WTC11 (cell line): ENCODE measurements around the gene EIF4G3. TPM values are rescaled to one million over a fixed set of nuclear protein-coding genes. Genes with fewer than 3 reads are reported as not detected.

Experiments
- ATAC-seq: fragments of 200-7000 bp; cut with Tn5 transposase; 2 replicates; pipeline ENCODE4 v1.10.0; 2021; ENCODE audit warnings: mild to moderate bottlenecking, moderate library complexity
- CTCF ChIA-PET: fragments of 300-600 bp; sonication (Branson Sonifier 250); formaldehyde crosslinking; loops from one replicate; lab custom pipeline; 2021; ENCODE audit warnings: antibody characterized with exemption; lab: Charles Lee
- POLR2A ChIA-PET: fragments of 350-600 bp; sonication (Branson Sonifier 250); formaldehyde crosslinking; loops from one replicate; lab custom pipeline; 2021; ENCODE audit warnings: antibody characterized with exemption; lab: Charles Lee
- DNase-seq: peaks from one replicate; pipeline ENCODE4 v3.0.0; 2021; ENCODE audit warnings: low spot score
- H3K27ac Mint-ChIP-seq: 2 replicates; pipeline ENCODE4 v1.8.0; 2021; ENCODE audit warnings: mixed read lengths
- H3K27me3 Mint-ChIP-seq: 2 replicates; pipeline ENCODE4 v1.8.0; 2021; ENCODE audit warnings: low read depth, mild to moderate bottlenecking, moderate library complexity, mixed read lengths
- H3K36me3 Mint-ChIP-seq: 2 replicates; pipeline ENCODE4 v1.8.0; 2021; ENCODE audit warnings: mixed read lengths
- H3K4me1 Mint-ChIP-seq: 2 replicates; pipeline ENCODE4 v1.8.0; 2022; ENCODE audit warnings: mixed read lengths
- H3K4me3 Mint-ChIP-seq: 2 replicates; pipeline ENCODE4 v1.8.0; 2021; ENCODE audit warnings: mild to moderate bottlenecking, moderate library complexity, mixed read lengths
- H3K9me3 Mint-ChIP-seq: 2 replicates; pipeline ENCODE4 v1.8.0; 2021; ENCODE audit warnings: mixed read lengths
- ATF1 ChIP-seq: sonication (generic); formaldehyde crosslinking; IDR thresholded peaks from 2 replicates; pipeline ENCODE4 v1.8.1; 2023; ENCODE audit warnings: mild to moderate bottlenecking, moderate library complexity, missing genetic modification reagents
- EMX1 ChIP-seq: fragments of 250-450 bp; sonication (Bioruptor Pico); IDR thresholded peaks from 2 replicates; pipeline ENCODE4 v1.8.0; 2021; ENCODE audit warnings: mild to moderate bottlenecking
- FOXJ3 ChIP-seq: sonication (generic); formaldehyde crosslinking; IDR thresholded peaks from 2 replicates; pipeline ENCODE4 v1.9.0; 2021; ENCODE audit warnings: missing genetic modification reagents, mild to moderate bottlenecking, borderline replicate concordance
- GRHL2 ChIP-seq: fragments of 250-450 bp; sonication (Bioruptor Pico); IDR thresholded peaks from 2 replicates; pipeline ENCODE4 v1.8.0; 2022; ENCODE audit warnings: mild to moderate bottlenecking, moderate library complexity; ENCODE audit not compliant: insufficient replicate concordance, severe bottlenecking
- GTF2I ChIP-seq: fragments of 250-450 bp; sonication (Bioruptor Pico); conservative IDR thresholded peaks from 2 replicates; pipeline ENCODE4 v1.4.0; 2021; ENCODE audit warnings: mild to moderate bottlenecking
- MXD4 ChIP-seq: fragments of 250-450 bp; sonication (Bioruptor Pico); IDR thresholded peaks from 2 replicates; pipeline ENCODE4 v1.8.0; 2021; ENCODE audit warnings: mild to moderate bottlenecking, moderate library complexity, borderline replicate concordance
- NFATC4 ChIP-seq: fragments of 250-450 bp; sonication (Bioruptor Pico); IDR thresholded peaks from 2 replicates; pipeline ENCODE4 v1.9.0; 2021; ENCODE audit warnings: mild to moderate bottlenecking
- NFE2L1 ChIP-seq: sonication (generic); formaldehyde crosslinking; IDR thresholded peaks from 2 replicates; pipeline ENCODE4 v1.8.1; 2023; ENCODE audit warnings: missing genetic modification reagents
- NR2C2 ChIP-seq: sonication (generic); formaldehyde crosslinking; IDR thresholded peaks from 2 replicates; pipeline ENCODE4 v1.8.0; 2022; ENCODE audit warnings: mild to moderate bottlenecking, missing genetic modification reagents
- PRRX2 ChIP-seq: fragments of 250-450 bp; sonication (Bioruptor Pico); IDR thresholded peaks from 2 replicates; pipeline ENCODE4 v1.8.0; 2021; ENCODE audit warnings: mild to moderate bottlenecking
- SMAD4 ChIP-seq: sonication (generic); formaldehyde crosslinking; IDR thresholded peaks from 2 replicates; pipeline ENCODE4 v1.8.0; 2022; ENCODE audit warnings: mild to moderate bottlenecking, missing genetic modification reagents
- TP53 ChIP-seq: sonication (generic); formaldehyde crosslinking; IDR thresholded peaks from 2 replicates; pipeline ENCODE4 v1.8.1; 2023; ENCODE audit warnings: mild to moderate bottlenecking, missing genetic modification reagents
- ZNF138 ChIP-seq: sonication (generic); formaldehyde crosslinking; conservative IDR thresholded peaks from 2 replicates; pipeline ENCODE4 v1.8.1; 2022; ENCODE audit warnings: mild to moderate bottlenecking, moderate library complexity, missing genetic modification reagents
- ZNF232 ChIP-seq: sonication (generic); formaldehyde crosslinking; IDR thresholded peaks from 2 replicates; pipeline ENCODE4 v1.8.0; 2022; ENCODE audit warnings: mild to moderate bottlenecking, missing genetic modification reagents
- ZNF317 ChIP-seq: sonication (generic); formaldehyde crosslinking; IDR thresholded peaks from 2 replicates; pipeline ENCODE4 v1.8.1; 2023; ENCODE audit warnings: low read depth, mild to moderate bottlenecking, moderate library complexity, missing genetic modification reagents, borderline replicate concordance
- ZNF423 ChIP-seq: fragments of 250-450 bp; sonication (Bioruptor Pico); IDR thresholded peaks from 2 replicates; pipeline ENCODE4 v2.1.2; 2022; ENCODE audit warnings: mild to moderate bottlenecking, moderate library complexity
- total RNA-seq: library from RNA; stranded (reverse); gene quantifications from 3 replicates; pipeline ENCODE4 v1.2.3, GENCODE V29; 2021
- TF ChIP-seq, protein P1 (sequence below): fragments of 250-450 bp; sonication (Bioruptor Pico); IDR thresholded peaks from 2 replicates; pipeline ENCODE4 v1.9.0; 2021; ENCODE audit warnings: mild to moderate bottlenecking, borderline replicate concordance
- TF ChIP-seq, protein P2 (sequence below): sonication (generic); formaldehyde crosslinking; conservative IDR thresholded peaks from 2 replicates; pipeline ENCODE4 v1.8.1; 2022; ENCODE audit warnings: mild to moderate bottlenecking, missing genetic modification reagents
- TF ChIP-seq, protein P3 (sequence below): sonication (generic); formaldehyde crosslinking; IDR thresholded peaks from 2 replicates; pipeline ENCODE4 v1.8.1; 2022; ENCODE audit warnings: mild to moderate bottlenecking, moderate library complexity, missing genetic modification reagents
- TF ChIP-seq, protein P4 (sequence below): fragments of 250-450 bp; sonication (Bioruptor Pico); IDR thresholded peaks from 2 replicates; pipeline ENCODE4 v1.9.0; 2021; ENCODE audit warnings: mild to moderate bottlenecking
- TF ChIP-seq, protein P5 (sequence below): sonication (generic); formaldehyde crosslinking; IDR thresholded peaks from 2 replicates; pipeline ENCODE4 v1.8.0; 2023; ENCODE audit warnings: missing genetic modification reagents
- TF ChIP-seq, protein P6 (sequence below): sonication (generic); formaldehyde crosslinking; IDR thresholded peaks from 2 replicates; pipeline ENCODE4 v1.8.1; 2022; ENCODE audit warnings: mild to moderate bottlenecking, missing genetic modification reagents, moderate library complexity, borderline replicate concordance
- TF ChIP-seq, protein P7 (sequence below): fragments of 250-450 bp; sonication (Bioruptor Pico); IDR thresholded peaks from 2 replicates; pipeline ENCODE4 v1.9.0; 2021; ENCODE audit warnings: mild to moderate bottlenecking

Gene EIF4G3
- total RNA-seq, 1 experiment from 2014 or later: 77.7 TPM

DNA sequence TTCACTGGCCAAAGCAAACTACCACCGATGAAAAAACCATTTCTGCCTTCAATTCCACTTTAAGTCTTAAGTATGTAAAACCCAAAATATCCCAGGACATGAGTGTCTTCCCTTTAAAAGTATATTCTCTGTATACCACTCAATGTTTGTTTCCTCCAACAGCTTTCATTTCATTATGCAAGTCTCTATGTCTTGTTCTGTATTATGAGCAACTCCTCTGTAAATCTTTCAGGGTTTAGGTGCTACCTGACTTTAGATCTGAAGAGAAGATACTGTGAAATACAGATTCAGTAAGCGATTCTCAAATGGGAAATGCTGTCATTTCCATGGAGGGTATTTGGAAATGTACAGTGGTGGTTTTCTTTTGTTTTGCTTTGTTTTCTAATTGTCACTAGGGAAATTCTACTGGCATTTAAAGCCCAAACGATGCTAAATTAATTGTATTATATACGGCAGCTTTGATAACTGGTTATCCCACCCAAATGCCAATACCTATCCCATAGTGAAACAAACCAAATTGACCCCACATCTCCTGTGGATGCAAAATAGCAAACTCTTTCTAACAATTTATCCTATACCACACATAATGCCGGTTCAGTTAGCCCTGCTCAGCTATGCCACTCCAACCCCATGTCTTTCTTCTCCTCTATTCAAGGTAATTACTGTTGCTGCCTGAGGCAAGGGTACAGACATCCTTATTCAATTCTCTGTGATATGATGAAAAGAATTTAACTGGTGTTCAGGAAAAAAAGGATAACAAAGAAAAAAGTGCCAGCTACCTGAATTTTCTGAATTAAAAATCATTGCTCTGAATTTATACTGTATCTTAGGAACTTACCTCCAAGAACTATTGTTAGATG lies 182.8 kb downstream of the EIF4G3 start:
- Mint-ChIP-seq H3K27me3 (no peaks in the 10 kb centered on the region), H3K27ac (peak overlapping the region; percentile 1; the same call in 1 of the 2 replicates), H3K4me1 (peaks cover 27% of the 10 kb centered on the region), H3K36me3 (0 out of 2 replicates have a peak, but pooled peaks cover 4% of the 10 kb centered on the region)
- ChIA-PET CTCF (no interaction called here), POLR2A (interaction anchor here (0.7 kb wide), 1 partner anchor 196 kb away, joined by 6 read pairs; no protein-coding TSS in a partner anchor)
- ATAC-seq: no peak
- no peak for DNase-seq
- TF ChIP-seq NFATC4 (CRISPR knock-in tag) (no peak), EMX1 (CRISPR knock-in tag) (no peak), MXD4 (CRISPR knock-in tag) (no peak), FOXJ3 (CRISPR knock-in tag) (no peak), GTF2I (no peak), NFE2L1 (CRISPR knock-in tag) (no peak), ATF1 (CRISPR knock-in tag) (no peak), GRHL2 (CRISPR knock-in tag) (no peak), ZNF423 (CRISPR knock-in tag) (no peak), ZNF317 (no peak), ZNF138 (CRISPR knock-in tag) (no peak)
- TF ChIP-seq, protein P1, sequence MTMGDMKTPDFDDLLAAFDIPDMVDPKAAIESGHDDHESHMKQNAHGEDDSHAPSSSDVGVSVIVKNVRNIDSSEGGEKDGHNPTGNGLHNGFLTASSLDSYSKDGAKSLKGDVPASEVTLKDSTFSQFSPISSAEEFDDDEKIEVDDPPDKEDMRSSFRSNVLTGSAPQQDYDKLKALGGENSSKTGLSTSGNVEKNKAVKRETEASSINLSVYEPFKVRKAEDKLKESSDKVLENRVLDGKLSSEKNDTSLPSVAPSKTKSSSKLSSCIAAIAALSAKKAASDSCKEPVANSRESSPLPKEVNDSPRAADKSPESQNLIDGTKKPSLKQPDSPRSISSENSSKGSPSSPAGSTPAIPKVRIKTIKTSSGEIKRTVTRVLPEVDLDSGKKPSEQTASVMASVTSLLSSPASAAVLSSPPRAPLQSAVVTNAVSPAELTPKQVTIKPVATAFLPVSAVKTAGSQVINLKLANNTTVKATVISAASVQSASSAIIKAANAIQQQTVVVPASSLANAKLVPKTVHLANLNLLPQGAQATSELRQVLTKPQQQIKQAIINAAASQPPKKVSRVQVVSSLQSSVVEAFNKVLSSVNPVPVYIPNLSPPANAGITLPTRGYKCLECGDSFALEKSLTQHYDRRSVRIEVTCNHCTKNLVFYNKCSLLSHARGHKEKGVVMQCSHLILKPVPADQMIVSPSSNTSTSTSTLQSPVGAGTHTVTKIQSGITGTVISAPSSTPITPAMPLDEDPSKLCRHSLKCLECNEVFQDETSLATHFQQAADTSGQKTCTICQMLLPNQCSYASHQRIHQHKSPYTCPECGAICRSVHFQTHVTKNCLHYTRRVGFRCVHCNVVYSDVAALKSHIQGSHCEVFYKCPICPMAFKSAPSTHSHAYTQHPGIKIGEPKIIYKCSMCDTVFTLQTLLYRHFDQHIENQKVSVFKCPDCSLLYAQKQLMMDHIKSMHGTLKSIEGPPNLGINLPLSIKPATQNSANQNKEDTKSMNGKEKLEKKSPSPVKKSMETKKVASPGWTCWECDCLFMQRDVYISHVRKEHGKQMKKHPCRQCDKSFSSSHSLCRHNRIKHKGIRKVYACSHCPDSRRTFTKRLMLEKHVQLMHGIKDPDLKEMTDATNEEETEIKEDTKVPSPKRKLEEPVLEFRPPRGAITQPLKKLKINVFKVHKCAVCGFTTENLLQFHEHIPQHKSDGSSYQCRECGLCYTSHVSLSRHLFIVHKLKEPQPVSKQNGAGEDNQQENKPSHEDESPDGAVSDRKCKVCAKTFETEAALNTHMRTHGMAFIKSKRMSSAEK: no peak
- TF ChIP-seq, protein P2, sequence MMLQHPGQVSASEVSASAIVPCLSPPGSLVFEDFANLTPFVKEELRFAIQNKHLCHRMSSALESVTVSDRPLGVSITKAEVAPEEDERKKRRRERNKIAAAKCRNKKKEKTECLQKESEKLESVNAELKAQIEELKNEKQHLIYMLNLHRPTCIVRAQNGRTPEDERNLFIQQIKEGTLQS (CRISPR knock-in tag): no peak
- TF ChIP-seq, protein P3, sequence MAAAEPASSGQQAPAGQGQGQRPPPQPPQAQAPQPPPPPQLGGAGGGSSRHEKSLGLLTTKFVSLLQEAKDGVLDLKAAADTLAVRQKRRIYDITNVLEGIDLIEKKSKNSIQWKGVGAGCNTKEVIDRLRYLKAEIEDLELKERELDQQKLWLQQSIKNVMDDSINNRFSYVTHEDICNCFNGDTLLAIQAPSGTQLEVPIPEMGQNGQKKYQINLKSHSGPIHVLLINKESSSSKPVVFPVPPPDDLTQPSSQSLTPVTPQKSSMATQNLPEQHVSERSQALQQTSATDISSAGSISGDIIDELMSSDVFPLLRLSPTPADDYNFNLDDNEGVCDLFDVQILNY (CRISPR knock-in tag): no peak
- TF ChIP-seq, all 79 proteins: peak for 0
- Mint-ChIP-seq H3K4me3 (no peak overlapping the region), H3K9me3 (no peaks in the 10 kb centered on the region)

DNA sequence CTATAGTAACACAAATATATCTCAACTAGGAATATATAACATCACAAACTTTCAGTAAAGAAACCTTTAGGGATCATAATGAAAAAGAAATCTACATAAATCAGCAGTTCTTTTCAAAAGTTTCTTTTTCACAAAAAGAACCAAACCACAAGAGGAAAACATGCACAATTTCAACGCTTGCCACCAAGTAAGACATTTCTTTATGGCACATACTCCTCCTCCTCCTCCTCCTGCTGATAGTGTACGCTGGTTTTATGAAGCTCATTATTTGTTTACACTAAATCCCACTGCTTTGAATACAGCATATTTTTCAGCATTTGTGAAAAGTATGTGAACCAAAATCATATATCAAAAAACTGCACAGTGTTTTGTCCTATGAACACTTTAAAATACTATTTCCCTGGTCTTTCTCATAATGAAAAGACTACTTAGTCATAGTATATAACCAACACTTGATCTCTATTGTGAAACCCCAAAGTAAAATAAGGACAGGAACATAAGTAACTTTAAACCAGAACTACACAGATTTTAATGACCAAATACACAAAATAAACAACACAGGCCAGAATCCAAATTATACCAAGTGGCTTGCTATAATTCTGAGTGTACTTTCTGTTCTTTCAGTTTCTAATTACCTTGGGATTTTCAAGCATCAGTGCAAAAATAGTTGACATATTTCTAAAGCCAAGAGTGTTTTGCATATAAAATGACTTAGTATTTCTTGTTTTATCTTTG lies 184.2 kb downstream of the EIF4G3 start:
- Mint-ChIP-seq H3K4me1 (peaks cover 19% of the 10 kb centered on the region), H3K27me3 (no peaks in the 10 kb centered on the region), H3K4me3 (no peak overlapping the region), H3K36me3 (0 out of 2 replicates have a peak, but pooled peaks cover 4% of the 10 kb centered on the region), H3K27ac (peak overlapping the region; percentile 10; the same call in 1 of the 2 replicates), H3K9me3 (no peaks in the 10 kb centered on the region)
- ATAC-seq (no peak), DNase-seq (no peak)
- ChIA-PET CTCF (no interaction called here), POLR2A (no interaction called here)
- TF ChIP-seq SMAD4 (CRISPR knock-in tag): no peak
- TF ChIP-seq PRRX2 (CRISPR knock-in tag): no peak
- TF ChIP-seq, protein P4, sequence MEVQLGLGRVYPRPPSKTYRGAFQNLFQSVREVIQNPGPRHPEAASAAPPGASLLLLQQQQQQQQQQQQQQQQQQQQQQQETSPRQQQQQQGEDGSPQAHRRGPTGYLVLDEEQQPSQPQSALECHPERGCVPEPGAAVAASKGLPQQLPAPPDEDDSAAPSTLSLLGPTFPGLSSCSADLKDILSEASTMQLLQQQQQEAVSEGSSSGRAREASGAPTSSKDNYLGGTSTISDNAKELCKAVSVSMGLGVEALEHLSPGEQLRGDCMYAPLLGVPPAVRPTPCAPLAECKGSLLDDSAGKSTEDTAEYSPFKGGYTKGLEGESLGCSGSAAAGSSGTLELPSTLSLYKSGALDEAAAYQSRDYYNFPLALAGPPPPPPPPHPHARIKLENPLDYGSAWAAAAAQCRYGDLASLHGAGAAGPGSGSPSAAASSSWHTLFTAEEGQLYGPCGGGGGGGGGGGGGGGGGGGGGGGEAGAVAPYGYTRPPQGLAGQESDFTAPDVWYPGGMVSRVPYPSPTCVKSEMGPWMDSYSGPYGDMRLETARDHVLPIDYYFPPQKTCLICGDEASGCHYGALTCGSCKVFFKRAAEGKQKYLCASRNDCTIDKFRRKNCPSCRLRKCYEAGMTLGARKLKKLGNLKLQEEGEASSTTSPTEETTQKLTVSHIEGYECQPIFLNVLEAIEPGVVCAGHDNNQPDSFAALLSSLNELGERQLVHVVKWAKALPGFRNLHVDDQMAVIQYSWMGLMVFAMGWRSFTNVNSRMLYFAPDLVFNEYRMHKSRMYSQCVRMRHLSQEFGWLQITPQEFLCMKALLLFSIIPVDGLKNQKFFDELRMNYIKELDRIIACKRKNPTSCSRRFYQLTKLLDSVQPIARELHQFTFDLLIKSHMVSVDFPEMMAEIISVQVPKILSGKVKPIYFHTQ: no peak
- TF ChIP-seq NR2C2 (CRISPR knock-in tag): no peak
- TF ChIP-seq TP53: no peak
- TF ChIP-seq, protein P5, sequence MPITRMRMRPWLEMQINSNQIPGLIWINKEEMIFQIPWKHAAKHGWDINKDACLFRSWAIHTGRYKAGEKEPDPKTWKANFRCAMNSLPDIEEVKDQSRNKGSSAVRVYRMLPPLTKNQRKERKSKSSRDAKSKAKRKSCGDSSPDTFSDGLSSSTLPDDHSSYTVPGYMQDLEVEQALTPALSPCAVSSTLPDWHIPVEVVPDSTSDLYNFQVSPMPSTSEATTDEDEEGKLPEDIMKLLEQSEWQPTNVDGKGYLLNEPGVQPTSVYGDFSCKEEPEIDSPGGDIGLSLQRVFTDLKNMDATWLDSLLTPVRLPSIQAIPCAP (CRISPR knock-in tag): no peak
- TF ChIP-seq, protein P6, sequence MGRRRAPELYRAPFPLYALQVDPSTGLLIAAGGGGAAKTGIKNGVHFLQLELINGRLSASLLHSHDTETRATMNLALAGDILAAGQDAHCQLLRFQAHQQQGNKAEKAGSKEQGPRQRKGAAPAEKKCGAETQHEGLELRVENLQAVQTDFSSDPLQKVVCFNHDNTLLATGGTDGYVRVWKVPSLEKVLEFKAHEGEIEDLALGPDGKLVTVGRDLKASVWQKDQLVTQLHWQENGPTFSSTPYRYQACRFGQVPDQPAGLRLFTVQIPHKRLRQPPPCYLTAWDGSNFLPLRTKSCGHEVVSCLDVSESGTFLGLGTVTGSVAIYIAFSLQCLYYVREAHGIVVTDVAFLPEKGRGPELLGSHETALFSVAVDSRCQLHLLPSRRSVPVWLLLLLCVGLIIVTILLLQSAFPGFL: no peak
- TF ChIP-seq ZNF232 (CRISPR knock-in tag): no peak
- TF ChIP-seq, protein P7, sequence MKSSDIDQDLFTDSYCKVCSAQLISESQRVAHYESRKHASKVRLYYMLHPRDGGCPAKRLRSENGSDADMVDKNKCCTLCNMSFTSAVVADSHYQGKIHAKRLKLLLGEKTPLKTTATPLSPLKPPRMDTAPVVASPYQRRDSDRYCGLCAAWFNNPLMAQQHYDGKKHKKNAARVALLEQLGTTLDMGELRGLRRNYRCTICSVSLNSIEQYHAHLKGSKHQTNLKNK (CRISPR knock-in tag): no peak
